HepG2 (cell line): ENCODE results near the gene DIO2. TPM values are rescaled to one million over a fixed set of nuclear protein-coding genes. Genes with fewer than 3 reads are reported as not detected.

Experiments
- ATAC-seq: fragments of 200-7000 bp; cut with Tn5 transposase; 3 replicates; pipeline ENCODE4 v1.9.1; 2020; ENCODE audit warnings: mild to moderate bottlenecking, moderate library complexity
- BruUV-seq: library from RNA; stranded (reverse); fragments of 400-500 nt; replicated peaks from 2 replicates; lab custom pipeline; 2021; lab: Mats Ljungman, UMichigan
- CTCF ChIA-PET: fragments of 300-600 bp; formaldehyde crosslinking; extraction: SDS; loops from one replicate; lab custom pipeline; 2021; ENCODE audit warnings: low total read pairs, inconsistent platforms, low intra/inter-chr PET ratio; lab: Yijun Ruan, JAX
- POLR2A ChIA-PET: fragments of 350-600 bp; sonication (Branson Sonifier 250); formaldehyde crosslinking; loops from one replicate; lab custom pipeline; 2020; ENCODE audit warnings: antibody characterized with exemption, inconsistent platforms; lab: Yijun Ruan, JAX
- DNase-seq: peaks from one replicate; pipeline ENCODE4 v3.0.0-alpha.2; 2015; ENCODE audit warnings: low spot score
- FAIRE-seq: peaks from 3 replicates; lab custom pipeline; 2011; peaks lifted over from hg19 to GRCh38; lab: Jason Lieb, UNC
- H2AFZ ChIP-seq: one replicate; pipeline ENCODE4 v1.6.1; 2011; ENCODE audit warnings: low read length, inconsistent platforms
- H3K27ac ChIP-seq: fragments of 300-600 bp; 3 replicates; pipeline ENCODE4 v1.8.0; 2011; ENCODE audit warnings: mixed run types, mild to moderate bottlenecking, mixed read lengths, low read length, inconsistent platforms; ENCODE audit not compliant: insufficient read depth; ENCODE audit errors: extremely low read length
- H3K27me3 ChIP-seq, 2 experiments: fragments of 200-600 bp in 1 of 2; 2 replicates in 1 of 2; 3 replicates in 1 of 2; pipeline versions ENCODE4 v1.6.0 to v1.8.0; 2011; ENCODE audit warnings: low read length in 2 of 2, mild to moderate bottlenecking in 2 of 2, moderate library complexity in 2 of 2, inconsistent platforms in 1 of 2; ENCODE audit not compliant: insufficient read depth in 2 of 2, control insufficient read depth in 1 of 2
- H3K36me3 ChIP-seq, 2 experiments: fragments of 200-600 bp in 1 of 2; replicated peaks in 1 of 2; 2 replicates in 1 of 2; 3 replicates in 1 of 2; pipeline versions ENCODE4 v1.5.1 to v1.8.0; 2011; ENCODE audit warnings: low read length in 2 of 2, inconsistent platforms in 1 of 2; ENCODE audit not compliant: insufficient read depth in 2 of 2, control insufficient read depth in 1 of 2
- H3K4me1 ChIP-seq: 2 replicates; pipeline ENCODE4 v1.5.1; 2012; ENCODE audit warnings: low read length, inconsistent platforms; ENCODE audit not compliant: insufficient read depth
- H3K4me2 ChIP-seq: 2 replicates; pipeline ENCODE4 v1.6.0; 2011; ENCODE audit warnings: low read depth, low read length, inconsistent platforms
- H3K4me3 ChIP-seq, 3 experiments: fragments of 200-600 bp in 1 of 3; sonication (generic), shearing (Covaris generic) in 1 of 3; replicated peaks in 1 of 3; 2 replicates each; pipeline ENCODE4 v1.5.1; 2011 to 2016; ENCODE audit warnings: low read length in 3 of 3, inconsistent platforms in 2 of 3, low read depth in 2 of 3, mild to moderate bottlenecking in 2 of 3, control low read depth in 1 of 3, mixed read lengths in 1 of 3; ENCODE audit not compliant: insufficient read depth in 1 of 3
- H3K79me2 ChIP-seq: one replicate; pipeline ENCODE4 v1.6.1; 2011; ENCODE audit warnings: low read length, inconsistent platforms; ENCODE audit not compliant: insufficient read depth
- H3K9ac ChIP-seq: 2 replicates; pipeline ENCODE4 v1.6.0; 2011; ENCODE audit warnings: mild to moderate bottlenecking, low read depth, low read length, inconsistent platforms; ENCODE audit not compliant: insufficient read depth
- H3K9me3 ChIP-seq: 2 replicates; pipeline ENCODE4 v1.5.1; 2012; ENCODE audit warnings: mild to moderate bottlenecking, low read length
- H4K20me1 ChIP-seq: 2 replicates; pipeline ENCODE4 v1.6.0; 2011; ENCODE audit warnings: inconsistent platforms, mild to moderate bottlenecking, low read length, moderate library complexity; ENCODE audit not compliant: insufficient read depth
- LCORL ChIP-seq, 2 experiments: fragments of 450-650 bp in 1 of 2; sonication (generic) in 1 of 2; formaldehyde crosslinking in 1 of 2; IDR thresholded peaks; 2 replicates each; pipeline versions ENCODE4 v1.5.0 to v1.6.1; 2017 to 2020; ENCODE audit warnings: antibody characterized with exemption in 1 of 2, missing genetic modification reagents in 1 of 2
- RXRA ChIP-seq: sonication (generic); formaldehyde crosslinking; IDR thresholded peaks from 2 replicates; pipeline ENCODE4 v1.5.1; 2020; ENCODE audit warnings: missing genetic modification reagents
- SYNCRIP ChIP-seq: fragments of 200-400 bp; formaldehyde crosslinking; IDR thresholded peaks from 2 replicates; pipeline ENCODE4 v1.6.1; 2018; ENCODE audit warnings: mild to moderate bottlenecking, low read depth, low read length; ENCODE audit not compliant: insufficient read depth
- ZNF326 ChIP-seq: sonication (generic); formaldehyde crosslinking; IDR thresholded peaks from 2 replicates; pipeline ENCODE4 v1.4.0; 2020; ENCODE audit warnings: missing genetic modification reagents, borderline replicate concordance
- ZNF781 ChIP-seq: sonication (generic); formaldehyde crosslinking; IDR thresholded peaks from 2 replicates; pipeline ENCODE4 v1.5.1; 2020; ENCODE audit warnings: borderline replicate concordance, mild to moderate bottlenecking, missing genetic modification reagents; ENCODE audit errors: not compliant biosample characterization
- WGBS: methylation state at CpG from one replicate; pipeline ENCODE4 v1.1.6; 2017; ENCODE audit warnings: low lambda C conversion rate; 5-methylcytosine and 5-hydroxymethylcytosine counted together
- in situ Hi-C: cut with HindIII; loops from 2 replicates; pipeline ENCODE4 v1.10.0; 2017; ENCODE audit warnings: low pct_unique_long_range_greater_than_20kb; ENCODE audit not compliant: extremely low pct_ligation_motif_present
- intact Hi-C: fragments of 100-400 bp; cut with micrococcal nuclease; formaldehyde crosslinking; loops from one replicate; pipeline ENCODE4 v1.10.0; 2022; ENCODE audit not compliant: unreplicated experiment
- polyA plus RNA-seq, 8 experiments: library from polyadenylated mRNA; depleted of rRNA in 3 of 8; stranded (reverse) in 7 of 8; unstranded in 1 of 8; fragments of >200 nt; fragmentation: Illumina TruSeq in 4 of 8; extraction: Trizol in 4 of 8; gene quantifications; 2 replicates each; pipeline versions ENCODE4 v1.2.1 to v1.2.3, GENCODE V29; 2011 to 2016; ENCODE audit warnings: low read depth in 4 of 8, missing spikeins in 1 of 8, mixed read lengths in 1 of 8; ENCODE audit not compliant: insufficient read depth in 1 of 8
- total RNA-seq, 5 experiments: library from RNA; depleted of rRNA; stranded (reverse); fragments of >200 nt; fragmentation: Illumina TruSeq; extraction: Trizol; gene quantifications; 2 replicates each; pipeline ENCODE4 v1.2.3, GENCODE V29; 2016; ENCODE audit warnings: low read depth in 1 of 5
- TF ChIP-seq, protein P1 (sequence below): sonication (generic); formaldehyde crosslinking; IDR thresholded peaks from 2 replicates; pipeline ENCODE4 v1.8.1; 2023; ENCODE audit warnings: mild to moderate bottlenecking, missing genetic modification reagents, borderline replicate concordance

The DIO2 gene
- total and polyA plus RNA-seq, 2 of the 13 experiments (the other 11 are each of a cell fraction or from before 2014, with no cell fraction given), result not detected

DNA sequence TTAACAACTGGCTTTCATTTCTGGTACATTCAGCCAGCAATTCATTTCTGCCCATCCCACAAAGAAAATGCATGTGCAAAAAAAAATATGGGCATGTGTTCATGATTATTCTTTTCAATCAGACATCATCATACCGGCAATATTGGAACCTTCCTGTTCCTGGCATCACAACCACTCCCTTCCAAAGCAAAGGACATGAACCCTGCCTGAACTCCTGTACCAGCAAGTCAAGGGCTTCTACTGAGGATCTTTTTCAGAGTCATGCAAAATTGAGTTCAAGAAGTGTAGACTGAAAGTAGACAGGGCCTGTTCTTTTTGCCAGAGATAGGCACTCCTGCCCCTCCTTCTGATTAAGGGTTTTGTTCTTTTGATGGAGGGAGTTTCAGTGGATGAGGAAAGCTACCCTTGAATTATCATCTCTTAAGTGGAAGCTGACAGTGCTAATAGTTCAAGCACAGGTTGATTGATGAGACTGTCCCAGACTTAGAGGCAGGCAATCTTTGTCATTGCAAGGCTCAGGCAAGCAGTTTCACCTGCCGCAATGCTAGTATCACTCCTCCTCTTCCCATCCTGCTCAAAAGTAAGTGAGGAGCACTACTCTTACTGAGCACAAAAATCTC is 22.3 kb upstream of the DIO2 start:
- Histone ChIP-seq H3K27me3 (no peaks in the 10 kb centered on the region), H3K4me3 (no peak overlapping the region), H3K9me3 (peaks cover 63% of the 10 kb centered on the region), H3K27ac (no peak overlapping the region), H3K36me3 (no peaks in the 10 kb centered on the region), H3K4me1 (no peaks in the 10 kb centered on the region), H3K4me2 (no peak overlapping the region), H3K9ac (no peak overlapping the region), H2AFZ (no peak overlapping the region), H4K20me1 (no peaks in the 10 kb centered on the region), H3K79me2 (no peaks in the 10 kb centered on the region)
- TF ChIP-seq RXRA (CRISPR knock-in tag) (no peak), ZNF326 (CRISPR knock-in tag) (no peak)
- POLR2A ChIA-PET, result no interaction called here
- BruUV-seq, result no TSS peak
- DNase-seq (no peak), FAIRE-seq (no peak), ATAC-seq (no peak)
- 43% methylated on average over 2 of the region's 2 CpGs for WGBS
- CTCF ChIA-PET, result no interaction called here
- intact Hi-C loops (no loop called here), in situ Hi-C loops (no loop called here)

DNA sequence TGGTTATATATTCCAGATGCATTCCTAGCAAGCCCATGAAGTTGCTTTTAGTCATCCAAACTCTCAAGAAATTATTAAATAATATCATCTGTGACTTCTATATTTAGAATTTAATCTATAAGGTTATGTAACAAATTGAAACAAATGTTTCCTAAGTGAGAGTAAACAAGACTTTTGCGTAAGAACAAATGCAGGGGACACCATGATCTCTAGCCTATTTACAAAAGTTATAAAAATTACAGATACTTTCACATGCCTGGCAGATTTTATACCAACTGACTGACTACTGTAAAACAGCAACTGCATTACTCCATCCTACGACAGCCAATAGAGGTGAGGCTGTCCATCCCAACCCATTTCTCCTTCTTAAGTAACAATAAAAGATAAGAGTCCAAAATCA is 20.4 kb upstream of the DIO2 start:
- CTCF ChIA-PET, result no interaction called here
- POLR2A ChIA-PET, result no interaction called here
- Histone ChIP-seq H3K9me3 (peaks cover 52% of the 10 kb centered on the region), H3K9ac (no peak overlapping the region), H3K4me3 (no peak overlapping the region), H3K79me2 (no peaks in the 10 kb centered on the region), H4K20me1 (no peaks in the 10 kb centered on the region), H3K36me3 (no peaks in the 10 kb centered on the region), H3K27me3 (no peaks in the 10 kb centered on the region), H3K4me1 (no peaks in the 10 kb centered on the region), H3K27ac (no peak overlapping the region), H3K4me2 (no peak overlapping the region), H2AFZ (no peak overlapping the region)
- DNase-seq, result no peak
- in situ Hi-C loops (no loop called here), intact Hi-C loops (no loop called here)
- no TSS peak for BruUV-seq
- no peak for ATAC-seq
- WGBS, result 1% methylated on average over 2 of the region's 2 CpGs
- no peak for FAIRE-seq
- TF ChIP-seq, protein P1, sequence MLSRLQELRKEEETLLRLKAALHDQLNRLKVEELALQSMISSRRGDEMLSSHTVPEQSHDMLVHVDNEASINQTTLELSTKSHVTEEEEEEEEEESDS (CRISPR knock-in tag), result no peak
- no peak for TF ChIP-seq ZNF781
- TF ChIP-seq LCORL (IDR thresholded peaks at IDR 0.05), result no peak
- TF ChIP-seq LCORL (CRISPR knock-in tag; IDR thresholded peaks at IDR 0.05), result no peak
- TF ChIP-seq SYNCRIP, result no peak
